Keratinocyte (primary cell): ENCODE data around the gene TTC16.

ENCODE experiments used
- EZH2 ChIP-seq: IDR thresholded peaks from one replicate; pipeline ENCODE4 v1.6.1; 2012; ENCODE audit warnings: inconsistent platforms, mild to moderate bottlenecking, low read length, moderate library complexity
- TF ChIP-seq, protein P1 (sequence below), 3 experiments: IDR thresholded peaks in 1 of 3; conservative IDR thresholded peaks in 1 of 3; optimal IDR thresholded peaks in 1 of 3; 2 replicates in 2 of 3; 3 replicates in 1 of 3; pipeline versions ENCODE3 to v1.5.1; 2011; ENCODE audit warnings: low read length in 3 of 3, mild to moderate bottlenecking in 3 of 3, moderate library complexity in 2 of 3, control low read depth in 1 of 3, inconsistent platforms in 1 of 3; ENCODE audit not compliant: insufficient read depth in 2 of 3; ENCODE audit errors: extremely low read depth in 1 of 3

DNA sequence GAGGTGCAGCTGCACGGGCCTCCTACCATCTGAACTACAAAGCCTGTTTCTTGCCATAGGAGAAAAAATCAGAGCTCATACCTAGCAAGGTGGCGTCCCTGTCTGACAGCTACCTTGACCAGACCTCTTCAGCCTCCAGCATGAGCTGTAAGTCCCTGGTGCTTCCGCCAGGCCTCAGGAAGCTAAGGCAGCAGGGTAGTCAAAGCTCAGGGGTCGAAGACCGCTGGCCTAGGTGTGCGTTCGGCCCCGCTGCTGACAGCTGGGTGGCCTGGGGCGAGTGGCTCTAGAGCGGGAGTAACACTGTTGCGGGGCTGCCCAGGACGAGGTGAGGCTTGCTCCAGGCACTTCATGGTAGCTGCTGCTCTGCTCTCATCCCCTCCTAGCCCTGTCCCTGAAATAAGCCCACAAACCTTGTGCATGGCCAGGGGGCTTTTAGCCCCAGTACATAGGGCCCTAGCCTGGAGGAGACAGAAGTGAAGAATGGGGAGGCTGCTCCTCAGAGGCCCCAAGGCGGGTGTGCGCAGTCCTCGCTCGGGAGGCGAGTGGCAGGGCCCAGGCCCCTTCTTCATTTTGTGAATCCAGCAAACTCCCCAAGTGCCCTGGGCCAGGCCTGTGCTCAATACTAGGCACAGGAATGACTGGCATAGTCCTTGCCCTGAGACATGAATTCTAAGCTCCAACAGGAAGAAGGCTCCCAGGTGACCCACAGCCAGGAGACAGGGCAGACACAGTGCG is 13.8 kb downstream of the TTC16 start:
- TF ChIP-seq, protein P1, sequence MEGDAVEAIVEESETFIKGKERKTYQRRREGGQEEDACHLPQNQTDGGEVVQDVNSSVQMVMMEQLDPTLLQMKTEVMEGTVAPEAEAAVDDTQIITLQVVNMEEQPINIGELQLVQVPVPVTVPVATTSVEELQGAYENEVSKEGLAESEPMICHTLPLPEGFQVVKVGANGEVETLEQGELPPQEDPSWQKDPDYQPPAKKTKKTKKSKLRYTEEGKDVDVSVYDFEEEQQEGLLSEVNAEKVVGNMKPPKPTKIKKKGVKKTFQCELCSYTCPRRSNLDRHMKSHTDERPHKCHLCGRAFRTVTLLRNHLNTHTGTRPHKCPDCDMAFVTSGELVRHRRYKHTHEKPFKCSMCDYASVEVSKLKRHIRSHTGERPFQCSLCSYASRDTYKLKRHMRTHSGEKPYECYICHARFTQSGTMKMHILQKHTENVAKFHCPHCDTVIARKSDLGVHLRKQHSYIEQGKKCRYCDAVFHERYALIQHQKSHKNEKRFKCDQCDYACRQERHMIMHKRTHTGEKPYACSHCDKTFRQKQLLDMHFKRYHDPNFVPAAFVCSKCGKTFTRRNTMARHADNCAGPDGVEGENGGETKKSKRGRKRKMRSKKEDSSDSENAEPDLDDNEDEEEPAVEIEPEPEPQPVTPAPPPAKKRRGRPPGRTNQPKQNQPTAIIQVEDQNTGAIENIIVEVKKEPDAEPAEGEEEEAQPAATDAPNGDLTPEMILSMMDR (optimal IDR thresholded peaks at IDR 0.05 in 1 of 3, IDR thresholded peaks at IDR 0.05 in 1 of 3, conservative IDR thresholded peaks at IDR 0.05 in 1 of 3; ENCODE audit: extremely low read depth in 1 of 3, insufficient read depth in 2 of 3, low read length in 3 of 3), result no peak
- no peak for TF ChIP-seq EZH2
